Peyer's patch (tissue), 4 donors: Measurements from ENCODE around the gene SLC2A4RG.

Source experiments
- POLR2A ChIP-seq, 2 donors: fragments of 450-650 bp; IDR thresholded peaks; one replicate each; pipeline ENCODE4 v1.5.1; 2017; ENCODE audit warnings: antibody characterized with exemption in 2 of 2, mild to moderate bottlenecking in 2 of 2, moderate library complexity in 2 of 2
- TF ChIP-seq, protein P1 (sequence below), 6 experiments: fragments of 450-650 bp in 4 of 6; fragments of 200-600 bp in 2 of 6; sonication (generic) in 1 of 6; IDR thresholded peaks; one replicate each; pipeline ENCODE4 v1.5.1; 2017 to 2019; ENCODE audit warnings: antibody characterized with exemption in 6 of 6, mild to moderate bottlenecking in 3 of 6, moderate library complexity in 1 of 6

DNA sequence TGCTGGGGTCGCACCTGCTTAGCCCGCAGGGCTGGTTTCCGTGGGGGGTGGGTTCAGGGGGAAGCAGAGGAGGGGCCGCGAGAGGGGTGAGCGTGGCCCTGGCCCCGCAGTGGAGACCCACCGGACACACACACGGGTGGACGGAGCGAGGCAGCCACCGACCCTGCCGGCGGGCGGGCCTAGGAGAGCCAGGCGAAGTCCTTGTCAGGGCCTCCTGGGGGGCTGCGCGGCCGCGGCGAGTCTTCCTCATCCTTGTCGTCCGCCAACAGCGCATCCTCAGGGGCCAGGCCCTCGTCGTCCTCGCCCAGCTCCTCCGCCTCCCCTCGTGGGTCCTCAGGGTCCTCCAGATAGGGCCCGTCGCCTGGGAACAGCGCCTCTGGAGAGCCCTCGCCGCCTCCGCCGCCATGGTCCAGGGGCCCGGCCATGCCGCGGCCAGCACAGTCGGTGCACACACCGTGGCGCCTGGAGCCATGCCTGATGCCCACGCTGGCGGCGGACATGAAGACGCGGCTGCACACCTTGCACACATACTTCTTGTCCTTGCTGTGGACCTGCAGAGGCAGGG lies 7.3 kb downstream of the SLC2A4RG start:
- TF ChIP-seq, protein P1, sequence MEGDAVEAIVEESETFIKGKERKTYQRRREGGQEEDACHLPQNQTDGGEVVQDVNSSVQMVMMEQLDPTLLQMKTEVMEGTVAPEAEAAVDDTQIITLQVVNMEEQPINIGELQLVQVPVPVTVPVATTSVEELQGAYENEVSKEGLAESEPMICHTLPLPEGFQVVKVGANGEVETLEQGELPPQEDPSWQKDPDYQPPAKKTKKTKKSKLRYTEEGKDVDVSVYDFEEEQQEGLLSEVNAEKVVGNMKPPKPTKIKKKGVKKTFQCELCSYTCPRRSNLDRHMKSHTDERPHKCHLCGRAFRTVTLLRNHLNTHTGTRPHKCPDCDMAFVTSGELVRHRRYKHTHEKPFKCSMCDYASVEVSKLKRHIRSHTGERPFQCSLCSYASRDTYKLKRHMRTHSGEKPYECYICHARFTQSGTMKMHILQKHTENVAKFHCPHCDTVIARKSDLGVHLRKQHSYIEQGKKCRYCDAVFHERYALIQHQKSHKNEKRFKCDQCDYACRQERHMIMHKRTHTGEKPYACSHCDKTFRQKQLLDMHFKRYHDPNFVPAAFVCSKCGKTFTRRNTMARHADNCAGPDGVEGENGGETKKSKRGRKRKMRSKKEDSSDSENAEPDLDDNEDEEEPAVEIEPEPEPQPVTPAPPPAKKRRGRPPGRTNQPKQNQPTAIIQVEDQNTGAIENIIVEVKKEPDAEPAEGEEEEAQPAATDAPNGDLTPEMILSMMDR (IDR thresholded peaks at IDR 0.05): no peak
- no peak for TF ChIP-seq POLR2A (IDR thresholded peaks at IDR 0.05)
